Parathyroid adenoma (tissue), 2 donors: Measurements from ENCODE around the gene DMRT3.

Source experiments
- H2AFZ ChIP-seq: fragments of 300-600 bp; sonication (generic); one replicate; pipeline ENCODE4 v1.7.0; 2017; ENCODE audit warnings: antibody characterized with exemption, mild to moderate bottlenecking
- H3K27ac ChIP-seq: fragments of 300-600 bp; sonication (generic); one replicate; pipeline ENCODE4 v1.7.0; 2017
- H3K27me3 ChIP-seq: fragments of 300-600 bp; sonication (generic); one replicate; pipeline ENCODE4 v1.7.0; 2017; ENCODE audit warnings: low read length; ENCODE audit not compliant: control insufficient read depth, insufficient read depth
- H3K36me3 ChIP-seq: fragments of 300-600 bp; sonication (generic); one replicate; pipeline ENCODE4 v1.7.0; 2017; ENCODE audit warnings: low read length; ENCODE audit not compliant: control insufficient read depth, insufficient read depth
- H3K4me1 ChIP-seq: fragments of 300-600 bp; sonication (generic); one replicate; pipeline ENCODE4 v1.7.0; 2017; ENCODE audit warnings: control low read depth
- H3K4me2 ChIP-seq: fragments of 300-600 bp; sonication (generic); one replicate; pipeline ENCODE4 v1.7.0; 2017; ENCODE audit warnings: low read length
- H3K4me3 ChIP-seq: fragments of 300-600 bp; sonication (generic); one replicate; pipeline ENCODE4 v1.7.0; 2017; ENCODE audit warnings: low read depth, low read length
- H3K79me2 ChIP-seq: fragments of 300-600 bp; sonication (generic); one replicate; pipeline ENCODE4 v1.7.0; 2017; ENCODE audit warnings: control low read depth
- H3K9ac ChIP-seq: fragments of 300-600 bp; sonication (generic); one replicate; pipeline ENCODE4 v1.7.0; 2017; ENCODE audit warnings: mild to moderate bottlenecking
- H3K9me3 ChIP-seq: fragments of 300-600 bp; sonication (generic); one replicate; pipeline ENCODE4 v1.7.0; 2017; ENCODE audit warnings: low read length; ENCODE audit not compliant: control insufficient read depth
- CTCF ChIP-seq: fragments of 300-600 bp; sonication (generic); IDR thresholded peaks from one replicate; pipeline ENCODE4 v1.7.0; 2017; ENCODE audit warnings: antibody characterized with exemption, mild to moderate bottlenecking
- donor health status: primary hyperparathyroidism.

DMRT3 gene

GRCh38 chr9:1007312-1007711 lies 30.9 kb downstream of the DMRT3 start:
- no peaks in the 10 kb centered on the region for H3K9me3 ChIP-seq
- no peak overlapping the region for H3K27ac ChIP-seq
- H3K4me2 ChIP-seq = no peak overlapping the region
- TF ChIP-seq CTCF = no peak
- no peak overlapping the region for H3K4me3 ChIP-seq
- no peak overlapping the region for H2AFZ ChIP-seq
- H3K4me1 ChIP-seq = no peaks in the 10 kb centered on the region
- H3K9ac ChIP-seq = no peak overlapping the region
- H3K79me2 ChIP-seq = no peaks in the 10 kb centered on the region
- H3K27me3 ChIP-seq = no peaks in the 10 kb centered on the region
- no peaks in the 10 kb centered on the region for H3K36me3 ChIP-seq

GRCh38 chr9:1008216-1008615 lies 31.8 kb downstream of the DMRT3 start:
- Histone ChIP-seq H3K4me3 (no peak overlapping the region), H3K79me2 (no peaks in the 10 kb centered on the region), H3K9ac (no peak overlapping the region), H2AFZ (no peak overlapping the region), H3K9me3 (no peaks in the 10 kb centered on the region), H3K4me2 (no peak overlapping the region), H3K27me3 (no peaks in the 10 kb centered on the region), H3K36me3 (no peaks in the 10 kb centered on the region), H3K4me1 (no peaks in the 10 kb centered on the region), H3K27ac (no peak overlapping the region)
- no peak for TF ChIP-seq CTCF

GRCh38 chr9:1009101-1009707 lies 32.7 kb downstream of the DMRT3 start:
- Histone ChIP-seq H3K9me3 (no peaks in the 10 kb centered on the region), H3K79me2 (no peaks in the 10 kb centered on the region), H3K4me2 (no peak overlapping the region), H3K4me1 (no peaks in the 10 kb centered on the region), H3K27me3 (no peaks in the 10 kb centered on the region), H3K9ac (no peak overlapping the region), H2AFZ (no peak overlapping the region), H3K4me3 (no peak overlapping the region), H3K36me3 (no peaks in the 10 kb centered on the region), H3K27ac (no peak overlapping the region)
- TF ChIP-seq CTCF = peak; percentile 81

- H3K27ac ChIP-seq = no peak overlapping the region
- H3K4me1 ChIP-seq = no peaks in the 10 kb centered on the region
- H2AFZ ChIP-seq = no peak overlapping the region
- no peaks in the 10 kb centered on the region for H3K36me3 ChIP-seq
- TF ChIP-seq CTCF = no peak
- H3K79me2 ChIP-seq = no peaks in the 10 kb centered on the region
- H3K4me2 ChIP-seq = no peak overlapping the region
- no peak overlapping the region for H3K4me3 ChIP-seq
- no peak overlapping the region for H3K9ac ChIP-seq
- H3K9me3 ChIP-seq = no peaks in the 10 kb centered on the region
- no peaks in the 10 kb centered on the region for H3K27me3 ChIP-seq
These were observed 36.6 kb downstream of the DMRT3 start for GRCh38 chr9:1013021-1013420.

GRCh38 chr9:1014225-1014624 lies 37.8 kb downstream of the DMRT3 start:
- no peak for TF ChIP-seq CTCF
- Histone ChIP-seq H3K79me2 (no peaks in the 10 kb centered on the region), H3K36me3 (no peaks in the 10 kb centered on the region), H3K4me3 (no peak overlapping the region), H3K9ac (no peak overlapping the region), H3K27me3 (no peaks in the 10 kb centered on the region), H3K4me1 (no peaks in the 10 kb centered on the region), H3K27ac (no peak overlapping the region), H3K9me3 (no peaks in the 10 kb centered on the region), H3K4me2 (no peak overlapping the region), H2AFZ (no peak overlapping the region)
